ENCODE measurements around the gene RC3H1. TPM values are rescaled to one million over a fixed set of nuclear protein-coding genes. Genes with fewer than 3 reads are reported as not detected.

Gene RC3H1
- total RNA-seq, 2 experiments from 2014 or later, result 38.0 to 40.4 TPM

DNA sequence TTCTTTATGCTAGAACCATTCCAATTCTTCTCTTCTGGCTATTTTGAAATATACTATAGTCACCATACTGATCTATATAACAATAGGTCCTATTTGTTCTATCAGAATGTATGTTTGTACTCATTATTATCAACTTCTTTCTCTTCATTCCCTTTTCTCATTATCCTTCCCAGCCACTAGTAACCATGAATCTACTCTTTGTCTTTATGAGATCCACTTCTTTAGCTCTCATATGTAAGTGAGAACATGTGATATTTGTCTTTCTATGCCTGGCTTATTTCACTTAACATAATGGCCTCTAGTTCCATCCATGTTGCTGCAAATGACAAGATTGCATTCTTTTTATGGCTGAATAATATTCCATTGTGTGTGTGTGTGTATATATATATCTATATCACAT, 31.7 kb upstream of the RC3H1 start:
- ChIA-PET CTCF (no interaction called here), POLR2A (interaction anchor here (1.0 kb wide), 1 partner anchor 9 kb away, joined by 3 read pairs; no protein-coding TSS in a partner anchor)
- Histone ChIP-seq H3K27me3 (ENCODE audit: control insufficient read depth in 1 of 2, insufficient read depth in 2 of 2, low read length in 2 of 2) (no peaks in the 10 kb centered on the region), H3K4me3 (ENCODE audit: low read length) (no peak overlapping the region), H3K9me3 (ENCODE audit: control insufficient read depth in 1 of 2, insufficient read depth in 1 of 2, low read length in 2 of 2) (no peaks in the 10 kb centered on the region), H3K4me1 (ENCODE audit: insufficient read depth, low read length) (no peaks in the 10 kb centered on the region), H3K36me3 (ENCODE audit: insufficient read depth, low read length) (no peaks in the 10 kb centered on the region), H3K27ac (ENCODE audit: low read depth in 1 of 2, low read length in 2 of 2) (no peak overlapping the region)
- intact Hi-C loops (cut with DNase I, micrococcal nuclease), result no loop called here
- no peaks in the 10 kb centered on the region for H3K9me3 Mint-ChIP-seq
- H3K4me3 Mint-ChIP-seq, result no peak overlapping the region
- no peak for TF ChIP-seq CTCF (IDR thresholded peaks at IDR 0.05)
- DNase-seq (no peak), ATAC-seq (ENCODE audit: poor library complexity) (no peak)
- no peaks in the 10 kb centered on the region for H3K27me3 Mint-ChIP-seq
- H3K36me3 Mint-ChIP-seq (ENCODE audit: low read depth), result no peaks in the 10 kb centered on the region
- no peak overlapping the region for H3K27ac Mint-ChIP-seq
- H3K4me1 Mint-ChIP-seq (ENCODE audit: low read depth), result no peaks in the 10 kb centered on the region

- Histone ChIP-seq H3K27ac (ENCODE audit: low read depth in 1 of 2, low read length in 2 of 2) (no peak overlapping the region), H3K4me3 (ENCODE audit: low read length) (no peak overlapping the region), H3K9me3 (ENCODE audit: control insufficient read depth in 1 of 2, insufficient read depth in 1 of 2, low read length in 2 of 2) (no peaks in the 10 kb centered on the region), H3K4me1 (ENCODE audit: insufficient read depth, low read length) (no peaks in the 10 kb centered on the region), H3K36me3 (ENCODE audit: insufficient read depth, low read length) (no peaks in the 10 kb centered on the region), H3K27me3 (ENCODE audit: control insufficient read depth in 1 of 2, insufficient read depth in 2 of 2, low read length in 2 of 2) (no peaks in the 10 kb centered on the region)
- DNase-seq (no peak), ATAC-seq (ENCODE audit: poor library complexity) (no peak)
- CTCF ChIA-PET, result no interaction called here
- Mint-ChIP-seq H3K27ac (no peak overlapping the region), H3K36me3 (ENCODE audit: low read depth) (no peaks in the 10 kb centered on the region), H3K4me1 (ENCODE audit: low read depth) (no peaks in the 10 kb centered on the region), H3K4me3 (no peak overlapping the region), H3K27me3 (no peaks in the 10 kb centered on the region), H3K9me3 (no peaks in the 10 kb centered on the region)
- intact Hi-C loops (cut with DNase I, micrococcal nuclease), result no loop called here
- POLR2A ChIA-PET, result no interaction called here
- TF ChIP-seq CTCF (IDR thresholded peaks at IDR 0.05), result no peak
These were observed 30.5 kb upstream of the RC3H1 start for GRCh38 chr1:174052621-174053020.

- DNase-seq (no peak), ATAC-seq (ENCODE audit: poor library complexity) (no peak)
- no peaks in the 10 kb centered on the region for H3K36me3 Mint-ChIP-seq (ENCODE audit: low read depth)
- H3K4me3 ChIP-seq (ENCODE audit: low read length), result no peak overlapping the region
- no peaks in the 10 kb centered on the region for H3K27me3 ChIP-seq (ENCODE audit: control insufficient read depth in 1 of 2, insufficient read depth in 2 of 2, low read length in 2 of 2)
- TF ChIP-seq CTCF (IDR thresholded peaks at IDR 0.05), result no peak
- CTCF ChIA-PET, result no interaction called here
- H3K4me1 ChIP-seq (ENCODE audit: insufficient read depth, low read length), result no peaks in the 10 kb centered on the region
- POLR2A ChIA-PET, result no interaction called here
- H3K27ac ChIP-seq (ENCODE audit: low read depth in 1 of 2, low read length in 2 of 2), result no peak overlapping the region
- no peaks in the 10 kb centered on the region for H3K36me3 ChIP-seq (ENCODE audit: insufficient read depth, low read length)
- H3K27ac Mint-ChIP-seq, result no peak overlapping the region
- no peak overlapping the region for H3K4me3 Mint-ChIP-seq
- no peaks in the 10 kb centered on the region for H3K27me3 Mint-ChIP-seq
- H3K9me3 ChIP-seq (ENCODE audit: control insufficient read depth in 1 of 2, insufficient read depth in 1 of 2, low read length in 2 of 2), result no peaks in the 10 kb centered on the region
- no peaks in the 10 kb centered on the region for H3K4me1 Mint-ChIP-seq (ENCODE audit: low read depth)
- H3K9me3 Mint-ChIP-seq, result no peaks in the 10 kb centered on the region
- intact Hi-C loops (cut with DNase I, micrococcal nuclease), result no loop called here
These were observed 29.8 kb upstream of the RC3H1 start for GRCh38 chr1:174051956-174052355.
